Karpas-422 (cell line): Measurements from ENCODE around the gene SOX9. TPM values are rescaled to one million over a fixed set of nuclear protein-coding genes. Genes with fewer than 3 reads are reported as not detected.

Experiments
- DNase-seq: peaks from one replicate; pipeline ENCODE4 v3.0.0-alpha.2; 2015
- H2AFZ ChIP-seq: fragments of 200-600 bp; sonication (generic); 2 replicates; pipeline ENCODE4 v1.6.1; 2014; ENCODE audit warnings: antibody characterized with exemption, low read length, mixed read lengths
- H3K27ac ChIP-seq: fragments of 200-600 bp; sonication (generic); 2 replicates; pipeline ENCODE4 v1.5.1; 2014; ENCODE audit warnings: mild to moderate bottlenecking, low read length, moderate library complexity
- H3K27me3 ChIP-seq: fragments of 200-600 bp; sonication (generic); 2 replicates; pipeline ENCODE4 v1.6.1; 2014; ENCODE audit warnings: low read length, mixed read lengths
- H3K36me3 ChIP-seq: fragments of 200-600 bp; sonication (generic); 2 replicates; pipeline ENCODE4 v1.6.1; 2014; ENCODE audit warnings: low read length, mixed read lengths; ENCODE audit not compliant: insufficient read depth
- H3K4me1 ChIP-seq: fragments of 200-600 bp; sonication (generic); 2 replicates; pipeline ENCODE4 v1.6.1; 2014; ENCODE audit warnings: mild to moderate bottlenecking, low read length, mixed read lengths
- H3K4me2 ChIP-seq: fragments of 200-600 bp; sonication (generic); 2 replicates; pipeline ENCODE4 v1.6.1; 2014; ENCODE audit warnings: low read length, low read depth, mild to moderate bottlenecking; ENCODE audit not compliant: poor library complexity, severe bottlenecking
- H3K4me3 ChIP-seq: fragments of 200-600 bp; sonication (generic); 2 replicates; pipeline ENCODE4 v1.5.1; 2014; ENCODE audit warnings: mild to moderate bottlenecking, antibody characterized with exemption, low read length, mixed read lengths
- H3K79me2 ChIP-seq: fragments of 200-600 bp; sonication (generic); 2 replicates; pipeline ENCODE4 v1.6.1; 2014; ENCODE audit warnings: mild to moderate bottlenecking, low read length, mixed read lengths
- H3K9ac ChIP-seq: fragments of 200-600 bp; sonication (generic); 2 replicates; pipeline ENCODE4 v1.6.0; 2014; ENCODE audit warnings: low read length
- H3K9me2 ChIP-seq: fragments of 200-600 bp; sonication (generic), shearing (Covaris generic); replicated peaks from 2 replicates; pipeline ENCODE4 v1.6.0; 2014; ENCODE audit warnings: mild to moderate bottlenecking, low read length, moderate library complexity; ENCODE audit not compliant: insufficient read depth
- H3K9me3 ChIP-seq: fragments of 300-700, 200-600 bp; sonication (generic); 2 replicates; pipeline ENCODE4 v1.6.1; 2014; ENCODE audit warnings: low read length, mixed read lengths
- H4K20me1 ChIP-seq: fragments of 200-600 bp; sonication (generic); 2 replicates; pipeline ENCODE4 v1.6.1; 2014; ENCODE audit warnings: mild to moderate bottlenecking, antibody characterized with exemption, low read length, low read depth; ENCODE audit not compliant: insufficient read depth
- total RNA-seq: library from RNA; depleted of rRNA; stranded (reverse); fragments of >200 nt; shearing (Covaris generic); gene quantifications from 2 replicates; pipeline ENCODE4 v1.2.3, GENCODE V29; 2014; ENCODE audit warnings: low replicate concordance

Gene SOX9
- total RNA-seq, 1 experiment from 2014 or later, result 30.3 TPM

GRCh38 chr17:72165192-72165866 lies 44.5 kb downstream of the SOX9 start:
- no peaks in the 10 kb centered on the region for H3K9me3 ChIP-seq
- H3K36me3 ChIP-seq, result no peaks in the 10 kb centered on the region
- H3K27me3 ChIP-seq, result no peaks in the 10 kb centered on the region; the same call in 1 of the 2 replicates
- H3K9me2 ChIP-seq, result no peaks in the 10 kb centered on the region
- no peak overlapping the region for H2AFZ ChIP-seq
- peaks cover 17% of the 10 kb centered on the region for H3K4me1 ChIP-seq
- no peaks in the 10 kb centered on the region for H3K79me2 ChIP-seq
- H3K27ac ChIP-seq, result no peak overlapping the region
- no peak overlapping the region for H3K9ac ChIP-seq
- H4K20me1 ChIP-seq, result no peaks in the 10 kb centered on the region
- DNase-seq, result no peak
- H3K4me2 ChIP-seq, result no peak overlapping the region
- H3K4me3 ChIP-seq, result no peak overlapping the region

- H3K9ac ChIP-seq, result no peak overlapping the region
- H3K9me2 ChIP-seq, result no peaks in the 10 kb centered on the region
- H4K20me1 ChIP-seq, result no peaks in the 10 kb centered on the region
- no peak for DNase-seq
- no peak overlapping the region for H3K27ac ChIP-seq
- no peaks in the 10 kb centered on the region; the same call in 1 of the 2 replicates for H3K27me3 ChIP-seq
- H3K9me3 ChIP-seq, result no peaks in the 10 kb centered on the region
- peaks cover 17% of the 10 kb centered on the region for H3K4me1 ChIP-seq
- H3K4me2 ChIP-seq, result no peak overlapping the region
- H3K4me3 ChIP-seq, result no peak overlapping the region
- no peaks in the 10 kb centered on the region for H3K79me2 ChIP-seq
- no peaks in the 10 kb centered on the region for H3K36me3 ChIP-seq
- H2AFZ ChIP-seq, result no peak overlapping the region
Observed at GRCh38 chr17:72165867-72166439, 45.1 kb downstream of the SOX9 start.

DNA sequence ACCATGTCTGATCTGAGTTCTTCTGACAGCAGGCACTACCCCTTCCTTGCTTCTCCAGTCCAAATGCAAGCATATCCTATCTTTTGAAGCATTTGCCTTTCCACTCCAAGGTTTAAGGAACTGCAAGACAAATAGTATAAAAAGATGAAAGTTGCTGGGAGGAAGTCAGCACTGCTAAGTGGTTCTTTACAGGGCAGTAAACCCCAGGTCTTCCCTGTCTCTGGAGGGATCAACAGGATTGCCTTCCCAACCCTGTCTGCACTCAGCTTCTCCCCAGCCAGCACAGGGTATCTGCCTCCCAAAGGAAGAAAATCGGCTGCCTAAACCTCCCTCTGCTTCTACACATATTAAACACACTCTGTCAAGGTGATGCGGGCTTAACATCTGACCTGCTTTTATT lies 46.8 kb downstream of the SOX9 start:
- H3K27me3 ChIP-seq, result no peaks in the 10 kb centered on the region; the same call in 1 of the 2 replicates
- H3K4me3 ChIP-seq, result no peak overlapping the region
- no peaks in the 10 kb centered on the region for H4K20me1 ChIP-seq
- H3K4me2 ChIP-seq, result no peak overlapping the region
- no peaks in the 10 kb centered on the region for H3K9me3 ChIP-seq
- no peak overlapping the region for H3K9ac ChIP-seq
- H3K9me2 ChIP-seq, result no peaks in the 10 kb centered on the region
- no peak overlapping the region for H3K27ac ChIP-seq
- H3K79me2 ChIP-seq, result no peaks in the 10 kb centered on the region
- no peaks in the 10 kb centered on the region for H3K36me3 ChIP-seq
- no peak overlapping the region for H2AFZ ChIP-seq
- DNase-seq, result no peak
- peaks cover 17% of the 10 kb centered on the region for H3K4me1 ChIP-seq

GRCh38 chr17:72169823-72170222 lies 49.0 kb downstream of the SOX9 start:
- H2AFZ ChIP-seq, result no peak overlapping the region
- no peaks in the 10 kb centered on the region for H3K36me3 ChIP-seq
- H3K27me3 ChIP-seq, result no peaks in the 10 kb centered on the region; the same call in 1 of the 2 replicates
- no peaks in the 10 kb centered on the region for H3K9me3 ChIP-seq
- H3K4me3 ChIP-seq, result no peak overlapping the region
- no peak overlapping the region for H3K27ac ChIP-seq
- no peaks in the 10 kb centered on the region for H4K20me1 ChIP-seq
- H3K79me2 ChIP-seq, result no peaks in the 10 kb centered on the region
- H3K9ac ChIP-seq, result no peak overlapping the region
- H3K4me2 ChIP-seq, result no peak overlapping the region
- no peaks in the 10 kb centered on the region for H3K9me2 ChIP-seq
- H3K4me1 ChIP-seq, result peaks cover 12% of the 10 kb centered on the region
- no peak for DNase-seq

GRCh38 chr17:72171703-72172667 lies 51.2 kb downstream of the SOX9 start:
- no peak for DNase-seq
- Histone ChIP-seq H4K20me1 (no peaks in the 10 kb centered on the region), H2AFZ (no peak overlapping the region), H3K9me2 (no peaks in the 10 kb centered on the region), H3K9ac (no peak overlapping the region), H3K4me3 (no peak overlapping the region), H3K4me2 (no peak overlapping the region), H3K79me2 (no peaks in the 10 kb centered on the region), H3K36me3 (no peaks in the 10 kb centered on the region), H3K4me1 (peaks cover 5% of the 10 kb centered on the region), H3K27ac (no peak overlapping the region), H3K9me3 (no peaks in the 10 kb centered on the region), H3K27me3 (no peaks in the 10 kb centered on the region; the same call in 1 of the 2 replicates)

DNA sequence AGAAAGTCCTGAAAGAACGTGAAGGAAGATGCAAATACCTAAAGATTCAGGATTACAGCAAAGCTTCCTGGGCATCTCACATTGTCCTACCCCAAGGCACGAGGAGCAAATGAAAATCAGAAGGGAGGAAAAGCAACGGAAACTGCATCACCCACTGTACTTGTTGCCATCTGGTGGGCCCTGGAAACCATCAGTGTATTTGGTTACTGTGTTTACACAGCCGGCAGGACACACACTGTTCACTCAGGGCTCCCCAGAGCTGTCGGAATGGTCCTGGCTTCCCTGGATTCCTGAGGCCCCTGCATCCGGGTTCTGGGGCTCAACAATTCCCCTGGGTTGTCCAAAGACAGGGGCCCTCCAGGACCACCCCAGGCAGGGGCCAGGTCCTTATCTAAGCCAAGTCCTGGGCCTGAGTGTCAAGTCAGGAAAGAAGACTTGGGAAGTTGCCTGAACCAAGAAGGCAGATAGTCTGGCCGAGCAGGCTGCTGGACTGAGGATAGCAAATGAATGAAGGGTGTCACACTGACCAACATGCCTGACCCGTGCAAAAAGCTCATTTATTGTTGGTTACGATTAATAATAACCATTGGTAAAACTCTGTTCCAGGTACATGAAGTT lies 52.8 kb downstream of the SOX9 start:
- no peaks in the 10 kb centered on the region for H3K4me1 ChIP-seq
- no peak overlapping the region for H3K9ac ChIP-seq
- H3K79me2 ChIP-seq, result no peaks in the 10 kb centered on the region
- no peak overlapping the region for H3K4me3 ChIP-seq
- no peaks in the 10 kb centered on the region for H3K9me3 ChIP-seq
- no peaks in the 10 kb centered on the region for H3K27me3 ChIP-seq
- no peak overlapping the region for H3K4me2 ChIP-seq
- no peak overlapping the region for H2AFZ ChIP-seq
- no peak overlapping the region for H3K27ac ChIP-seq
- no peaks in the 10 kb centered on the region for H3K36me3 ChIP-seq
- no peak for DNase-seq
- no peaks in the 10 kb centered on the region for H4K20me1 ChIP-seq
- no peaks in the 10 kb centered on the region for H3K9me2 ChIP-seq

GRCh38 chr17:72175263-72175662 lies 54.4 kb downstream of the SOX9 start:
- no peak overlapping the region for H3K4me3 ChIP-seq
- no peak overlapping the region for H3K9ac ChIP-seq
- DNase-seq, result no peak
- no peaks in the 10 kb centered on the region for H3K79me2 ChIP-seq
- no peaks in the 10 kb centered on the region for H3K9me3 ChIP-seq
- no peak overlapping the region for H2AFZ ChIP-seq
- H3K4me1 ChIP-seq, result no peaks in the 10 kb centered on the region
- H3K27me3 ChIP-seq, result no peaks in the 10 kb centered on the region
- no peak overlapping the region for H3K27ac ChIP-seq
- H4K20me1 ChIP-seq, result no peaks in the 10 kb centered on the region
- H3K36me3 ChIP-seq, result no peaks in the 10 kb centered on the region
- no peak overlapping the region for H3K4me2 ChIP-seq
- no peaks in the 10 kb centered on the region for H3K9me2 ChIP-seq
